Measurements from ENCODE around the gene DAGLA.

- TF ChIP-seq YY1 (IDR thresholded peaks at IDR 0.05; ENCODE audit: insufficient read depth, insufficient read length): no peak
- TF ChIP-seq SUZ12 (IDR thresholded peaks at IDR 0.05; ENCODE audit: extremely low read depth, insufficient read depth, insufficient read length): no peak
Measured at GRCh38 chr11:61778920-61779650, 98.9 kb downstream of the DAGLA start.

Measured in NT2/D1 (cell line).